Measurements from ENCODE around the gene HOXA13. TPM values are rescaled to one million over a fixed set of nuclear protein-coding genes. Genes with fewer than 3 reads are reported as not detected.

The HOXA13 gene
- total RNA-seq, 4 donors from 2014 or later: not detected

DNA sequence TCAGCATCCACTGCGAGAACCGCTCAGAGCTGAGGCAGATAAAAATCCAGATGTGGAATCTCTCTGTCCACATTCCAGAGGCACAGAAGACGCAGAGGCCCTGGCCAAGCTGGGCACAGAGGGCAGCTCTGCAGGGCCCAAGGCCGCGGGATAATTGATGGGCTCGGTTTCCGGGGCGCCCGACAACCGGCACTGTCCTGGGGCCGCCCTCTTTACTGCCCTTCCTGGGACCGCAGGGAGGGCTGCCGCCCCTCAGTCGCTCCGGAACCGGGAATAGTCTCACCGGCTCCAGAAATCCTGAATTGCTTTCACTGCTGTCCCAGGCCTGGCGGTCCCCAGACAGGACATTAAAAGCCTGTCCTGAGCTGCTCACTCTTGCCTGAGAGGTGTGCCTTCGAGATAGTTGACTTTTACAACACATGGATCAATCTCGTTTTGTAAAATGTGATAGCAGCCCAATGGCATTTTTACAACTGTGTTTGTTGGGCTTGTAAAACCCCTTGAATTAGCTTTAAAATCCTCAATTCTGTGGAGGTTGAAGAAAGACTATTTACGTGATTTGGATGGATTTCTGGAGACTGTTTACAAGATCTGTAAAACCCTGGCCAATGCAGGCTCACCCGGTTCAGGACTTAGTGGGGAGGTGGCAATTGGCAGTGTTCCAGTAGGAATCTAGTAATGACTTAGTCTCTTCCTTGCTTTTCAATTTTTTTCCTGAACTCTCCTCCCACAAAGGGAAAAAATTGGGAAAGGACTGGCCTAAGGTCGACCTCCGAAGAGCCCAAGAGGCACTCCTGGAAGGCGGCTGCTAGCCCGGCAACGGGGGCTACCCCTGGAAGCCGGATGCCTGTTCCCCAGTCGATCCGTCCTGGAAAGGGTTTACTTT, 50.9 kb downstream of the HOXA13 start:
- Histone ChIP-seq H3K4me3 (replicated peaks in 1 of 3) (no peak overlapping the region), H3K27me3 (peaks cover 91% of the 10 kb centered on the region), H3K36me3 (no peaks in the 10 kb centered on the region), H3K4me1 (peaks cover 15 to 23% of the 10 kb centered on the region in 2 donors), H3K9me3 (no peaks in the 10 kb centered on the region), H3K27ac (no peak overlapping the region)
- intact Hi-C loops (cut with DNase I): no loop called here
- 26 to 33% methylated on average over 15 to 30 of the region's 30 CpGs for WGBS, 2 donors
- TF ChIP-seq, protein P1, sequence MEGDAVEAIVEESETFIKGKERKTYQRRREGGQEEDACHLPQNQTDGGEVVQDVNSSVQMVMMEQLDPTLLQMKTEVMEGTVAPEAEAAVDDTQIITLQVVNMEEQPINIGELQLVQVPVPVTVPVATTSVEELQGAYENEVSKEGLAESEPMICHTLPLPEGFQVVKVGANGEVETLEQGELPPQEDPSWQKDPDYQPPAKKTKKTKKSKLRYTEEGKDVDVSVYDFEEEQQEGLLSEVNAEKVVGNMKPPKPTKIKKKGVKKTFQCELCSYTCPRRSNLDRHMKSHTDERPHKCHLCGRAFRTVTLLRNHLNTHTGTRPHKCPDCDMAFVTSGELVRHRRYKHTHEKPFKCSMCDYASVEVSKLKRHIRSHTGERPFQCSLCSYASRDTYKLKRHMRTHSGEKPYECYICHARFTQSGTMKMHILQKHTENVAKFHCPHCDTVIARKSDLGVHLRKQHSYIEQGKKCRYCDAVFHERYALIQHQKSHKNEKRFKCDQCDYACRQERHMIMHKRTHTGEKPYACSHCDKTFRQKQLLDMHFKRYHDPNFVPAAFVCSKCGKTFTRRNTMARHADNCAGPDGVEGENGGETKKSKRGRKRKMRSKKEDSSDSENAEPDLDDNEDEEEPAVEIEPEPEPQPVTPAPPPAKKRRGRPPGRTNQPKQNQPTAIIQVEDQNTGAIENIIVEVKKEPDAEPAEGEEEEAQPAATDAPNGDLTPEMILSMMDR (IDR thresholded peaks at IDR 0.05): no peak
- TF ChIP-seq POLR2A (IDR thresholded peaks at IDR 0.05): no peak
- DNase-seq: no peak

- DNase-seq: no peak
- Histone ChIP-seq H3K4me1 (peaks cover 15 to 27% of the 10 kb centered on the region in 2 donors), H3K27me3 (peaks cover 89% of the 10 kb centered on the region), H3K27ac (no peak overlapping the region), H3K9me3 (no peaks in the 10 kb centered on the region), H3K4me3 (replicated peaks in 1 of 3) (no peak overlapping the region), H3K36me3 (no peaks in the 10 kb centered on the region)
- intact Hi-C loops (cut with DNase I): no loop called here
- WGBS, 2 donors: 20 to 22% methylated on average over 18 to 28 of the region's 28 CpGs
- no peak for TF ChIP-seq POLR2A (IDR thresholded peaks at IDR 0.05)
- TF ChIP-seq, protein P1 (IDR thresholded peaks at IDR 0.05): no peak
These were observed 51.7 kb downstream of the HOXA13 start for GRCh38 chr7:27148031-27148755.

- Histone ChIP-seq H3K36me3 (no peaks in the 10 kb centered on the region), H3K27me3 (peaks cover 89% of the 10 kb centered on the region), H3K9me3 (no peaks in the 10 kb centered on the region), H3K4me3 (replicated peaks in 1 of 3) (no peak within 1 kb of the TSS), H3K27ac (no peak within 1 kb of the TSS), H3K4me1 (peaks cover 23 to 29% of the 10 kb centered on the region in 2 donors)
- WGBS, 2 donors: 15 to 19% methylated on average over 39 to 53 of the region's 63 CpGs
- no peak for DNase-seq
- intact Hi-C loops (cut with DNase I): no loop called here
- TF ChIP-seq, protein P1 (IDR thresholded peaks at IDR 0.05): no peak
- no peak for TF ChIP-seq POLR2A (IDR thresholded peaks at IDR 0.05)
These were observed 52.5 kb downstream of the HOXA13 start, which contains the start of gene HOXA6 for GRCh38 chr7:27147199-27148030. Gene HOXA6, minus strand, starts transcription at chr7:27147774. Its CDS starts 25 bp downstream, at chr7:27147749.

DNA sequence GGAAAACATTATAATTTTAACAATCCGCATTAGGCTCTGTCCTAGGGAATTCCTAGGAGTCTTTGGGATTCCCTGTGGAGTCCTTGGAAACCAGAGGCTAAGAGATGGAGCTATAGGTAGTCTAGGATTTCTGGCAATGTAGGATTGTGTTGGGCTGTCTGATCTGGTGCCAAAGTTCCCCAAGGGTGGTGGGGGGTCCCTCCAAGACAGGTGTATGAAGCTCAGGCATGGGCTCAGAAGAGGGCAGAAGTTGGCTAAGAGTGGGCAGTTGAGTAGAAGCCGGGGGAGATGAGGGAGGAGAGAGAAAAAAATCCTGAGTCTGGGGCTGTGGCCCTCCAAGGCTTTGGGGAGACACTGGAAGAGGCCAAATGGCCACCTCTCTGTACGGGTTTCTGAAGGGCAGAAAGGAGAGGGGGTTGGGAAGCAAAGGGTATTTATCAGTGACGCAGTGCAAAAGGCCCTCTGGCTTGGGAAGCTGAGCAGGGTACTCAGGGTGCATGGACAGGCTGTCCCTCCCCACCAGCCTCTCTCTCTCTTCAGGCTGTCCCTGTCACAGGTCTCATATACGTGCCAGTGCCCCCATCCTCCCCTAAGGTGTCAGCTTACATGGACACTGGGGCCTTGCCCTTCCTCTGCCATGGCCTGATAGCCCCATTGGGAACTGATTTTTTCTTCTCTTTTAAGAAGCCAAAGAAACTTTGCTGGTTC, 53.2 kb downstream of the HOXA13 start:
- H3K27ac ChIP-seq: no peak overlapping the region
- TF ChIP-seq POLR2A (IDR thresholded peaks at IDR 0.05): no peak
- TF ChIP-seq, protein P1 (IDR thresholded peaks at IDR 0.05): no peak
- WGBS, 2 donors: 38 to 61% methylated on average over 5 of the region's 5 CpGs
- H3K9me3 ChIP-seq: no peaks in the 10 kb centered on the region
- H3K36me3 ChIP-seq: no peaks in the 10 kb centered on the region
- no peak for DNase-seq
- peaks cover 23 to 30% of the 10 kb centered on the region in 2 donors for H3K4me1 ChIP-seq
- H3K4me3 ChIP-seq (replicated peaks in 1 of 3): no peak overlapping the region
- peaks cover 89% of the 10 kb centered on the region for H3K27me3 ChIP-seq
- intact Hi-C loops (cut with DNase I): no loop called here
